GM12878 (cell line): ENCODE results near the gene PRKCE.

Experiments
- BHLHE40 ChIP-seq, 2 experiments: fragments of 450-650 bp in 1 of 2; IDR thresholded peaks; 2 replicates each; pipeline ENCODE4 v1.6.1; 2011 to 2017; ENCODE audit warnings: low read depth in 2 of 2, borderline replicate concordance in 1 of 2, improper control_type of control experiment in 1 of 2, low read length in 1 of 2, mild to moderate bottlenecking in 1 of 2
- CTCF ChIP-seq, 3 experiments: IDR thresholded peaks in 2 of 3; conservative IDR thresholded peaks in 1 of 3; 2 replicates each; pipeline ENCODE4 v1.5.1; 2011; ENCODE audit warnings: low read depth in 3 of 3, low read length in 3 of 3, mild to moderate bottlenecking in 3 of 3, control low read depth in 2 of 3, moderate library complexity in 2 of 3, inconsistent platforms in 1 of 3, mixed read lengths in 1 of 3; ENCODE audit not compliant: control insufficient read depth in 2 of 3, insufficient read depth in 1 of 3; ENCODE audit errors: extremely low read depth in 1 of 3
- CUX1 ChIP-seq: IDR thresholded peaks from 2 replicates; pipeline ENCODE4 v1.6.1; 2012; ENCODE audit warnings: improper control_type of control experiment, low read depth, low read length; ENCODE audit not compliant: insufficient replicate concordance
- EZH2 ChIP-seq: IDR thresholded peaks from 2 replicates; pipeline ENCODE4 v1.6.1; 2012; ENCODE audit warnings: low read depth, mild to moderate bottlenecking, control low read depth, inconsistent platforms, low read length, borderline replicate concordance; ENCODE audit not compliant: control insufficient read depth
- IRF3 ChIP-seq: fragments of 450-650 bp; IDR thresholded peaks from 2 replicates; pipeline ENCODE4 v1.6.1; 2014; ENCODE audit warnings: mild to moderate bottlenecking
- MXI1 ChIP-seq: fragments of 150-350 bp; IDR thresholded peaks from 2 replicates; pipeline ENCODE4 v1.6.1; 2011; ENCODE audit warnings: low read depth, mild to moderate bottlenecking, inconsistent platforms, low read length, improper control_type of control experiment
- MYB ChIP-seq: fragments of 150-350 bp; IDR thresholded peaks from 2 replicates; pipeline ENCODE4 v1.6.1; 2014; ENCODE audit warnings: mild to moderate bottlenecking, low read depth, low read length, borderline replicate concordance
- NR2F1 ChIP-seq: fragments of 450-650 bp; conservative IDR thresholded peaks from 2 replicates; pipeline ENCODE4 v1.6.1; 2017; ENCODE audit warnings: mild to moderate bottlenecking
- RAD51 ChIP-seq: fragments of 450-650 bp; IDR thresholded peaks from 2 replicates; pipeline ENCODE4 v1.6.1; 2016; ENCODE audit warnings: moderate library complexity, mild to moderate bottlenecking, inconsistent platforms
- RFX5 ChIP-seq: IDR thresholded peaks from 2 replicates; pipeline ENCODE4 v1.6.1; 2011; ENCODE audit warnings: low read depth, low read length, improper control_type of control experiment
- SMC3 ChIP-seq: IDR thresholded peaks from 2 replicates; pipeline ENCODE4 v1.6.1; 2011; ENCODE audit warnings: low read length, improper control_type of control experiment, borderline replicate concordance
- TF ChIP-seq, protein P1 (sequence below): IDR thresholded peaks from 2 replicates; pipeline ENCODE4 v1.6.1; 2011; ENCODE audit warnings: borderline replicate concordance, low read depth, mild to moderate bottlenecking, moderate library complexity, mixed read lengths, low read length; ENCODE audit not compliant: insufficient read depth; ENCODE audit errors: extremely low read length

DNA sequence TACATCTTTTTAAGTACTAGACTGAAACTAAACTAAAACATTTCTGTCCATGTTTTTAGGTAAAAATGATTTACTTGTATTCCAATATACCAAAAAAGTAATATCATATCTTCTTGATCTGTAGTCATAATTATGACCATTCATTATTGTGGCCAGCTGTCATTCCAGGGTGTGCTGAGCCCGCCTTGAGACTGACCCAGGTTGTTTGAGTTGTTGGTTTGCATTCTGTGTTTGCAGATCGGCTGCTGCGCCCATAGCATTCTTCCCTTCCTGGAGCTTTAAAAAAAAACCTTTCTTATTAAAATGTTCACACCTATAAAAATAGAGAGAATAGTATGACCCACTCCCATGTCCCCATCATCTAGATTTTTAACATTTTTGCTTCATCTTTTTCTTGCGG is 101.9 kb downstream of the PRKCE start:
- TF ChIP-seq, protein P1, sequence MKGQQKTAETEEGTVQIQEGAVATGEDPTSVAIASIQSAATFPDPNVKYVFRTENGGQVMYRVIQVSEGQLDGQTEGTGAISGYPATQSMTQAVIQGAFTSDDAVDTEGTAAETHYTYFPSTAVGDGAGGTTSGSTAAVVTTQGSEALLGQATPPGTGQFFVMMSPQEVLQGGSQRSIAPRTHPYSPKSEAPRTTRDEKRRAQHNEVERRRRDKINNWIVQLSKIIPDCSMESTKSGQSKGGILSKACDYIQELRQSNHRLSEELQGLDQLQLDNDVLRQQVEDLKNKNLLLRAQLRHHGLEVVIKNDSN = no peak
- TF ChIP-seq CUX1 (no peak), SMC3 (no peak), CTCF (IDR thresholded peaks at IDR 0.05 in 2 of 3, conservative IDR thresholded peaks at IDR 0.05 in 1 of 3; ENCODE audit: control insufficient read depth in 2 of 3, extremely low read depth in 1 of 3, insufficient read depth in 1 of 3, low read depth in 3 of 3, low read length in 3 of 3) (no peak), EZH2 (no peak), BHLHE40 (IDR thresholded peaks at IDR 0.05; ENCODE audit: borderline replicate concordance in 1 of 2, low read depth in 2 of 2, low read length in 1 of 2) (no peak), NR2F1 (no peak), RFX5 (no peak), RAD51 (no peak), IRF3 (no peak), MXI1 (no peak), MYB (no peak)
